Stomach (tissue), 9 donors: ENCODE measurements around the gene RASL12. TPM values are rescaled to one million over a fixed set of nuclear protein-coding genes. Genes with fewer than 3 reads are reported as not detected.
"Not testable (repeated sequence)": the region's sequence is repeated elsewhere in the genome, so short reads cannot be mapped to it uniquely, and the experiment has no call there.

ENCODE experiments used
- DNase-seq, 2 donors: peaks; one replicate each; pipeline versions ENCODE4 v3.0.0 to v3.0.0-alpha.2; 2013 to 2019
- H3K27ac ChIP-seq, 5 donors: fragments of 200-600 bp in 4 of 5; sonication (generic) in 4 of 5; one replicate each; pipeline ENCODE4 v1.5.1; 2013 to 2019; ENCODE audit warnings: mild to moderate bottlenecking in 1 of 5, moderate library complexity in 1 of 5
- H3K27me3 ChIP-seq, 3 donors: fragments of 200-600 bp; sonication (generic); one replicate each; pipeline ENCODE4 v1.5.1; 2017 to 2019; ENCODE audit warnings: mixed run types in 1 of 3
- H3K36me3 ChIP-seq, 4 donors: fragments of 200-600 bp; sonication (generic); 1 replicate in 3 of 4; 2 replicates in 1 of 4; pipeline ENCODE4 v1.5.1; 2016 to 2019
- H3K4me1 ChIP-seq, 4 donors: fragments of 200-600 bp; sonication (generic); one replicate each; pipeline ENCODE4 v1.5.1; 2016 to 2019
- H3K4me3 ChIP-seq, 4 donors: fragments of 200-600 bp; sonication (generic) in 3 of 4; one replicate each; pipeline ENCODE4 v1.5.1; 2016 to 2019; ENCODE audit warnings: mild to moderate bottlenecking in 1 of 4
- H3K9me3 ChIP-seq, 4 donors: fragments of 200-600 bp; sonication (generic); one replicate each; pipeline ENCODE4 v1.5.1; 2016 to 2019
- EP300 ChIP-seq: sonication (generic); formaldehyde crosslinking; IDR thresholded peaks from one replicate; pipeline ENCODE4 v1.6.1; 2017; ENCODE audit warnings: antibody characterized with exemption
- POLR2A ChIP-seq, 4 donors: fragments of 450-650 bp; IDR thresholded peaks; one replicate each; pipeline ENCODE4 v1.6.1; 2016; ENCODE audit warnings: antibody characterized with exemption in 4 of 4, control low read depth in 2 of 4, mild to moderate bottlenecking in 1 of 4, moderate library complexity in 1 of 4
- POLR2AphosphoS5 ChIP-seq, 3 donors: sonication (generic); formaldehyde crosslinking; IDR thresholded peaks; one replicate each; pipeline ENCODE4 v1.6.1; 2016; ENCODE audit warnings: antibody characterized with exemption in 3 of 3
- WGBS, 5 donors: extraction: QIAGEN DNeasy Blood & Tissue Kit in 3 of 5; methylation state at CpG; one replicate each; pipeline versions ENCODE4 v1.1.5 to v1.1.7; 2013 to 2018; 5-methylcytosine and 5-hydroxymethylcytosine counted together
- intact Hi-C: fragments of 100-400 bp; cut with DNase I; formaldehyde crosslinking; loops from one replicate; pipeline ENCODE4 v1.15.1; 2023; ENCODE audit warnings: low total_unique reads
- polyA plus RNA-seq, 3 donors: library from polyadenylated mRNA; stranded (reverse); fragments of 200-250 nt; gene quantifications; one replicate each; pipeline ENCODE4 v1.2.3, GENCODE V29; 2013
- total RNA-seq, 5 donors: library from RNA; depleted of rRNA; stranded (reverse); fragments of >200 nt; gene quantifications; one replicate each; pipeline versions ENCODE4 v1.1.0 to v1.2.3, GENCODE V29; 2014 to 2016
- TF ChIP-seq, protein P1 (sequence below), 7 experiments: fragments of 450-650 bp in 4 of 7; fragments of 200-600 bp in 3 of 7; sonication (generic) in 3 of 7; IDR thresholded peaks; one replicate each; pipeline ENCODE4 v1.5.1; 2016 to 2019; ENCODE audit warnings: antibody characterized with exemption in 7 of 7, control low read depth in 2 of 7, mild to moderate bottlenecking in 1 of 7
- donor health status: healthy with polysubstance abuse.
- donor health status: Bipolar disorder and iron deficiency.
- donor health status: healthy.

RASL12 gene
- total and polyA plus RNA-seq, 8 donors = 0.58 to 27.7 (median 10.9) TPM

DNA sequence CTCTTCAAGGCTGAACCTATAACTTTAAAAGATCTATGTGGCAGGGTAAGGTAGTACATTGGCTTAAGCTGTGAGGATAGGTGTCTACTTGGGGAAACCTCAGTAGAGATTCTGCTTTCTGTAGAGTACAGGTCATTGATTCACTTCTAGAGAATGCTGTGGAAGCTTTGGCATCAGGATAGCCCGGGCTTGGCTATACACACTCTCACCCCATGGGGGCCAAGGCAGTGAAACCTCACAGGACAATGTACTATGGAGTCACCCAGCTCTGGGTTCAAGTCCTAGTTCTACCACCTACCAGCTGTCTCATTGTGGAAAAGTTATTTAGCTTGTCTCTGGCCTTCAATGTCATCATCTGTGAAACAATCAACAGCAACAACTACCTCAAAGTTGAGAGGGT lies 47.4 kb downstream of the RASL12 start:
- peaks cover 10 to 90% (median 81%) of the 10 kb centered on the region in 4 donors for H3K36me3 ChIP-seq

DNA sequence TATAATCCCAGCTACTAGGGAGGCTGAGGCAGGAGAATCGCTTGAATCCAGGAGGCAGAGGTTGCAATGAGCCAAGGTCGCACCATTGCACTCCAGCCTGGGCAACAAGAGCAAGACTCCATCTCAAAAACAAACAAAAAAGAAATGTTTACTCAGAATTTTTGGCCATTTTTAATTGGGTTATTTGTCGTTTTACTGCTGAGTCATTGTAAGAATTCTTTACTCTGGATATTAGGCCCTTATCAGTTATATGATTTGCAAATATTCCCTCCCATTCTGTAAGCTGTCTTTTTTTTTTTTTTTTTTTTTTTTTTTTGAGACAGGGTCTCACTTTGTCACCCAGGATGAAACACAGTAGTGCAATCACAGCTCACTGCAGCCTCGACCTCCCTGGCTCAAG lies 56.6 kb downstream of the RASL12 start:
- DNase-seq, intact Hi-C loops, H3K4me1 ChIP-seq, H3K27me3 ChIP-seq, H3K27ac ChIP-seq, H3K4me3 ChIP-seq: not testable (repeated sequence)
- Histone ChIP-seq H3K36me3 (peaks cover 24 to 63% (median 52%) of the 10 kb centered on the region in 4 donors), H3K9me3 (peaks cover 0 to 10% (median 5%) of the 10 kb centered on the region in 4 donors)
- 70 to 82% (median 78%) methylated on average over 4 of the region's 4 CpGs for WGBS, 5 donors

More for the DNA sequence above, 47.4 kb downstream of the RASL12 start:
- Histone ChIP-seq H3K27ac (no peak overlapping the region), H3K9me3 (no peaks in the 10 kb centered on the region), H3K4me1 (peaks cover 0 to 23% (median 7%) of the 10 kb centered on the region in 4 donors), H3K4me3 (no peak overlapping the region), H3K27me3 (no peaks in the 10 kb centered on the region)
- intact Hi-C loops = no loop called here
- DNase-seq = no peak
- 92 to 100% (median 96%) methylated on average over 1 of the region's 1 CpG for WGBS, 5 donors
- TF ChIP-seq, protein P1, sequence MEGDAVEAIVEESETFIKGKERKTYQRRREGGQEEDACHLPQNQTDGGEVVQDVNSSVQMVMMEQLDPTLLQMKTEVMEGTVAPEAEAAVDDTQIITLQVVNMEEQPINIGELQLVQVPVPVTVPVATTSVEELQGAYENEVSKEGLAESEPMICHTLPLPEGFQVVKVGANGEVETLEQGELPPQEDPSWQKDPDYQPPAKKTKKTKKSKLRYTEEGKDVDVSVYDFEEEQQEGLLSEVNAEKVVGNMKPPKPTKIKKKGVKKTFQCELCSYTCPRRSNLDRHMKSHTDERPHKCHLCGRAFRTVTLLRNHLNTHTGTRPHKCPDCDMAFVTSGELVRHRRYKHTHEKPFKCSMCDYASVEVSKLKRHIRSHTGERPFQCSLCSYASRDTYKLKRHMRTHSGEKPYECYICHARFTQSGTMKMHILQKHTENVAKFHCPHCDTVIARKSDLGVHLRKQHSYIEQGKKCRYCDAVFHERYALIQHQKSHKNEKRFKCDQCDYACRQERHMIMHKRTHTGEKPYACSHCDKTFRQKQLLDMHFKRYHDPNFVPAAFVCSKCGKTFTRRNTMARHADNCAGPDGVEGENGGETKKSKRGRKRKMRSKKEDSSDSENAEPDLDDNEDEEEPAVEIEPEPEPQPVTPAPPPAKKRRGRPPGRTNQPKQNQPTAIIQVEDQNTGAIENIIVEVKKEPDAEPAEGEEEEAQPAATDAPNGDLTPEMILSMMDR (IDR thresholded peaks at IDR 0.05) = no peak
- TF ChIP-seq POLR2AphosphoS5 (IDR thresholded peaks at IDR 0.05) (no peak), EP300 (no peak), POLR2A (IDR thresholded peaks at IDR 0.05) (no peak)

DNA sequence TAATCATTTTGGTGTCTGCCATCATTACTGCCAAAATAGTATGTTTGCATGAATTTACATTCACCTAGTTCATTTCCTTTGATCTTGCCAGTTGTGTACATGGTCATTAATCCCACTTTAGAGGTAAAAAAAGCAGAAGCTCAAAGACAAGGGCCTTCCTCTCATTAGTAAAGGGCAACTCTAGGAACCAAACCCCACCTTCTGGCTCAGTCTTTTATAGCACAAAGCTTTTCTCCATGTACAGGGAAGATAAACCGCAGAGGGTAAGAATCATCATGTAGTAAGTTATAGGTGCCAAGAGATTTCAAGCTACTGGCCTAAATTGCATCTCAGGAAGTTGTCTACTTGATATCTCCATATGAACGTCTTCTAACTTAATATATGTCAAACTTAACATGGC lies 58.8 kb downstream of the RASL12 start:
- Histone ChIP-seq H3K27ac (no peak overlapping the region), H3K27me3 (no peaks in the 10 kb centered on the region), H3K36me3 (peaks cover 10 to 63% (median 50%) of the 10 kb centered on the region in 4 donors), H3K9me3 (peaks cover 0 to 9% (median 5%) of the 10 kb centered on the region in 4 donors), H3K4me3 (no peak overlapping the region), H3K4me1 (peaks cover 0 to 4% (median 0%) of the 10 kb centered on the region in 4 donors)
- 61 to 75% (median 75%) methylated on average over 2 of the region's 2 CpGs for WGBS, 5 donors
- DNase-seq = no peak
- intact Hi-C loops = no loop called here
- TF ChIP-seq EP300 (no peak), POLR2AphosphoS5 (IDR thresholded peaks at IDR 0.05) (no peak), POLR2A (IDR thresholded peaks at IDR 0.05) (no peak)
- TF ChIP-seq, protein P1 (IDR thresholded peaks at IDR 0.05) = no peak

DNA sequence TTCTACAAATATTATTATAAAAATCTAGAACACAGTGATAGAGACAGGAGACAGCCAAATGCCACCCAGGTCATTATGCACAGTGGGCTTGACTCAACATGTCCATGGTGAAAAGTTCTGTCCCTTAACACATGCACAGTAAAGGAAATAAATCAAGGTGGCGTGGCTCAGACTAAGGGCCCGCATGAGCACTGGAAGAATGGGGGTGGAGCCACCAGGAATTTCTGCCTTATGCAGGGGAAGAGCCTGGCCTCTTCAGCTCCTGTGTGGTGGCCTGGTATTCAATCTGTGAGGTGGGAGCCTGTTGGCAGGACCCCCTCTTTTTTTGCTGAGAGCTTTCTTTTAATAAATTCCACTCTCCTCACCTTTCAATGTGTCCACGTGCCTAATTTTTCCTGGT lies 60.9 kb downstream of the RASL12 start:
- WGBS, 5 donors = 87 to 96% (median 90%) methylated on average over 3 of the region's 3 CpGs
- Histone ChIP-seq H3K36me3 (peaks cover 0 to 69% (median 53%) of the 10 kb centered on the region in 4 donors), H3K4me1 (peaks cover 0 to 4% (median 0%) of the 10 kb centered on the region in 4 donors), H3K27ac (no peak overlapping the region), H3K27me3 (no peaks in the 10 kb centered on the region), H3K9me3 (no peaks in the 10 kb centered on the region), H3K4me3 (no peak overlapping the region)
- no peak for DNase-seq
- intact Hi-C loops = no loop called here
- TF ChIP-seq EP300 = no peak
- no peak for TF ChIP-seq POLR2AphosphoS5 (IDR thresholded peaks at IDR 0.05)
- TF ChIP-seq POLR2A (IDR thresholded peaks at IDR 0.05) = no peak
- TF ChIP-seq, protein P1 (IDR thresholded peaks at IDR 0.05) = no peak

DNA sequence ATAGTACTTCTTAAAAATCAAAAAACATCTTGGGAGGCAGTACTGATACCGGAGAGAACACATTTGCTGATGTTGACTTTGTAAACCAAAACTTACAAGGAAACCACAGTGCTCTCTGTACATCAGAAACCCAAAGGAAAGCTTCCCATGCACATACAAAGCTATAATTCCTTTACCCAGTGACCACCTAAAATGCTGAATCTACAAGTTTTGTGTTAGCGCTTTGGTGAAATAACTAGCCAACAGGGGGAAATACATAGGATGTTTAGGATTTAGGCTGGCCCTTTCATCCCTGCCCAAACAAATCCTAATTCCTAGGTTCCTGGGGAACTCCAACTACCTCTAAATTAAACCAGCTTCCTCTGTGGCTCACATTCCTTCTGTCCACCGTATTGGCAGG lies 62.8 kb downstream of the RASL12 start:
- peaks cover 0 to 64% (median 53%) of the 10 kb centered on the region in 4 donors for H3K36me3 ChIP-seq
- no peaks in the 10 kb centered on the region for H3K9me3 ChIP-seq
- intact Hi-C loops = no loop called here
- no peak overlapping the region for H3K4me3 ChIP-seq
- H3K4me1 ChIP-seq = no peaks in the 10 kb centered on the region
- TF ChIP-seq POLR2AphosphoS5 (IDR thresholded peaks at IDR 0.05) (no peak), POLR2A (IDR thresholded peaks at IDR 0.05) (no peak), EP300 (no peak)
- TF ChIP-seq, protein P1 (IDR thresholded peaks at IDR 0.05) = no peak
- no peak for DNase-seq
- H3K27ac ChIP-seq = no peak overlapping the region
- no peaks in the 10 kb centered on the region for H3K27me3 ChIP-seq
- WGBS, 5 donors = 70 to 85% (median 74%) methylated on average over 3 of the region's 3 CpGs
